WERI-Rb-1 (cell line): ENCODE data around the gene COPS6.

Experiments
- DNase-seq: peaks from one replicate; pipeline ENCODE4 v3.0.0-alpha.2; 2020
- H3K27ac ChIP-seq: fragments of 250-450 bp; sonication (Bioruptor Pico); 2 replicates; pipeline ENCODE4 v1.5.1; 2020; ENCODE audit warnings: mild to moderate bottlenecking, moderate library complexity
- H3K27me3 ChIP-seq: fragments of 250-450 bp; sonication (Bioruptor Pico); 2 replicates; pipeline ENCODE4 v1.5.1; 2021; ENCODE audit warnings: mild to moderate bottlenecking, low read depth, moderate library complexity; ENCODE audit not compliant: insufficient read depth, severe bottlenecking
- H3K36me3 ChIP-seq: fragments of 250-450 bp; sonication (Bioruptor Pico); 2 replicates; pipeline ENCODE4 v1.5.1; 2020; ENCODE audit warnings: mild to moderate bottlenecking, moderate library complexity
- H3K4me3 ChIP-seq: 2 replicates; pipeline ENCODE4 v1.5.1; 2011; ENCODE audit warnings: low read depth, mild to moderate bottlenecking, control low read depth, low read length
- H3K9me3 ChIP-seq: fragments of 250-450 bp; sonication (Bioruptor Pico); 2 replicates; pipeline ENCODE4 v1.5.1; 2021; ENCODE audit warnings: mild to moderate bottlenecking, moderate library complexity; ENCODE audit not compliant: severe bottlenecking
- CTCF ChIP-seq: IDR thresholded peaks from 2 replicates; pipeline ENCODE4 v1.5.1; 2011; ENCODE audit warnings: low read depth, mild to moderate bottlenecking, control low read depth, inconsistent platforms, low read length

Gene COPS6

GRCh38 chr7:100107890-100108289 lies 19.1 kb downstream of the COPS6 start:
- no peak for TF ChIP-seq CTCF
- H3K36me3 ChIP-seq = peaks cover 94% of the 10 kb centered on the region
- H3K27me3 ChIP-seq = no peaks in the 10 kb centered on the region
- no peak for DNase-seq
- no peak overlapping the region for H3K27ac ChIP-seq
- H3K9me3 ChIP-seq = no peaks in the 10 kb centered on the region
- H3K4me3 ChIP-seq = no peak overlapping the region

DNA sequence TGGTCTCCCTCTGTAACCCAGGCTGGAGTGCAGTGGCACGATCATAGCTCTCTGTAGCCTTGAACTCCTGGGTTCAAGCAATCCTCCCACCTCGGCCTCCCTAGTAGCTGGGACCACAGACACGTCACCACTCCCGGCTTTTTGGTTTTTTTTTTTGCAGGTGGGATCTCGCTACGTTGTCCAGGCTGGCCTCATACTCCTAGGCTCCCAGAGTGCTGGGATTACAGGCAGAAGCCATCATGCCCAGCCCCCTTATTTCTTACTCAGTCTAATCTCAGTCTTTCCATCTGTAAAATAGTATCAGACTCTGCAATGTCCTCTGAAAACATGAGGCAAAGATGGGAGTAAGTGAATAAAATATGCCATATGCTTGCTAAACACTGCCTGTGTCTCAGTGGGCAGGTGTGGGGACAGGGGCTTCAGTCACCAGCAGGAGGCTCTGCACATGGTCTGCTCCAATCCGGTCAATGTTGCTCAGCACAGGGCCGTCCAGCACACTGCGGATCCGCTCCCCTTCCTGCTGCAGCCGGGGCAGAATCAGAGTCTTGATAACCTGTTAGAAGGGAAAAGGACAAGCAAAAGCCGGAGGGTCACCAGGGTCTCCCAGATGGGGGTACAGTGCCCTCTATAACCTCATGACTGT lies 20.9 kb downstream of the COPS6 start:
- H3K4me3 ChIP-seq = no peak overlapping the region
- H3K36me3 ChIP-seq = peaks cover 87% of the 10 kb centered on the region
- no peaks in the 10 kb centered on the region for H3K27me3 ChIP-seq
- no peak for DNase-seq
- H3K9me3 ChIP-seq = no peaks in the 10 kb centered on the region
- no peak overlapping the region for H3K27ac ChIP-seq
- TF ChIP-seq CTCF = peak; percentile 59

- no peak overlapping the region for H3K4me3 ChIP-seq
These were observed 22.4 kb downstream of the COPS6 start for GRCh38 chr7:100111156-100111555.

DNA sequence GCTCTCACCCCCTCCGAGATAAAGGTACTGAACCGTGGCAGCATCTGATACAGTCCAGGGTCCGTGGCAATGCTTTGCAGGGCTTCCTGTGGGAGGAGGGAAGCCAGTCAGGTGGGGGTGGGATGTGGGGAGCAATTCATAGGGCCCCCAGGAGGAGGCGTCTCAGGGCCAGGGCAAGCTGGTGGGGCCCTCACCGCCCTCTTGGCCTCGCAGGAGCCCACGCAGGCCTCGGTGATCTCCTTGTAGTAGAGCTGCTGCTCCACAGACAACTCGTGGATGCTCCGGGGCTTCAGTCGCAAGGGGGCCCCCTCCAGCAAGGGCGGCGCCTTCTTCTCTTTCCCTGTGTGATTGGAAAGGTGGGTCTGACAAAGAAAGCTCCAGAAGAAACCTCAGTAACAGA lies 23.1 kb downstream of the COPS6 start:
- TF ChIP-seq CTCF = no peak

More at GRCh38 chr7:100111156-100111555, 22.4 kb downstream of the COPS6 start:
- Histone ChIP-seq H3K27ac (no peak overlapping the region), H3K9me3 (no peaks in the 10 kb centered on the region), H3K27me3 (no peaks in the 10 kb centered on the region), H3K36me3 (peaks cover 71% of the 10 kb centered on the region)
- no peak for TF ChIP-seq CTCF
- no peak for DNase-seq

GRCh38 chr7:100115026-100115425 lies 26.3 kb downstream of the COPS6 start:
- no peak for TF ChIP-seq CTCF

More for the DNA sequence above, 23.1 kb downstream of the COPS6 start:
- no peak for DNase-seq
- Histone ChIP-seq H3K27ac (no peak overlapping the region), H3K4me3 (no peak overlapping the region), H3K27me3 (no peaks in the 10 kb centered on the region), H3K9me3 (no peaks in the 10 kb centered on the region), H3K36me3 (peaks cover 65% of the 10 kb centered on the region)

GRCh38 chr7:100118388-100119071 lies 29.8 kb downstream of the COPS6 start:
- DNase-seq = no peak
- TF ChIP-seq CTCF = no peak
- Histone ChIP-seq H3K9me3 (no peaks in the 10 kb centered on the region), H3K4me3 (peak overlapping the region; percentile 88), H3K27me3 (no peaks in the 10 kb centered on the region), H3K27ac (peak overlapping the region; percentile 90), H3K36me3 (peaks cover 5% of the 10 kb centered on the region)

More at GRCh38 chr7:100115026-100115425, 26.3 kb downstream of the COPS6 start:
- Histone ChIP-seq H3K9me3 (no peaks in the 10 kb centered on the region), H3K4me3 (no peak overlapping the region), H3K36me3 (peaks cover 34% of the 10 kb centered on the region), H3K27ac (no peak overlapping the region), H3K27me3 (no peaks in the 10 kb centered on the region)
- DNase-seq = no peak
